ENCODE data around the gene TMC2. TPM values are rescaled to one million over a fixed set of nuclear protein-coding genes. Genes with fewer than 3 reads are reported as not detected.

TMC2 gene
- total and polyA plus RNA-seq, 2 of the 4 experiments (the other 2 are of a cell fraction): not detected

DNA sequence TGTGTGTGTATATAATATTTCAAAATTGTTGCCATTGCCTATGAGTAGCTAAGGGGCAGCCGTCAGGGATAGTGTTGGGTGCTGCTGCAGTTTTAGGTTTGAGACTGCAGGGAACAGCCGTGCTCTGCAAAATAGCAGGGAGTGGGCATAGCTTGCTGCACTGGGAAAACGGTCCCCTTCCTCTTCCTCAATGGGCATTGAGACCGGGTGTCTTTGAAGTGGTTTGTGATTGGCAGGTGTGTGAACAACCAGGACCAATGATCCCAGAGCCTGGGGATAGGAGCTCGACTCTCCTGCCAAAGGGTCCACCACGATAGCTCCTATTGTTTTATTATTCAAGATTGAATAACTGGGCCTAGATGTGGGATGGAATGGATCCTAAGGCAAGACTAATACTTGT, 151.1 kb downstream of the TMC2 start:
- H3K36me3 ChIP-seq (ENCODE audit: control insufficient read depth, insufficient read depth, low read length): no peaks in the 10 kb centered on the region
- no peaks in the 10 kb centered on the region for H3K79me1 ChIP-seq (ENCODE audit: low read depth in 1 of 2, low read length in 2 of 2)
- H2BK5ac ChIP-seq (ENCODE audit: low read depth, low read length, poor library complexity, severe bottlenecking): no peak overlapping the region
- no peak overlapping the region for H3K18ac ChIP-seq (ENCODE audit: low read depth, low read length)
- intact Hi-C loops (cut with micrococcal nuclease) (no loop called here), dilution Hi-C loops (cut with HindIII; ENCODE audit: low sequenced_read_pairs, unreplicated experiment) (no loop called here), in situ Hi-C loops (cut with MboI; ENCODE audit: low sequenced_read_pairs) (no loop called here)
- POLR2A ChIA-PET (ENCODE audit: unreplicated experiment): no interaction called here
- no peaks in the 10 kb centered on the region for H3K4me1 ChIP-seq (ENCODE audit: control insufficient read depth, insufficient read depth, low read length)
- no peaks in the 10 kb centered on the region for H3K9me3 ChIP-seq (ENCODE audit: control insufficient read depth, insufficient read depth, low read length)
- no peak overlapping the region for H3K4me2 ChIP-seq (ENCODE audit: low read depth, low read length)
- H3K9ac ChIP-seq (ENCODE audit: low read depth, low read length): no peak overlapping the region
- no peak overlapping the region for H4K91ac ChIP-seq (ENCODE audit: insufficient read depth, low read depth, low read length)
- WGBS, 2 experiments (ENCODE audit: extremely low coverage in 2 of 2, insufficient read length in 1 of 2): 63% methylated on average over 2 of the region's 6 CpGs; no CpG with 5 or more reads in 1 of the 2 experiments
- H2AK5ac ChIP-seq (ENCODE audit: low read depth, low read length): no peak overlapping the region
- no peak overlapping the region for H3K4me3 ChIP-seq (ENCODE audit: insufficient read depth, low read depth, low read length)
- no peak overlapping the region for H4K8ac ChIP-seq (ENCODE audit: low read depth in 2 of 2, low read length in 2 of 2)
- H3K56ac ChIP-seq (ENCODE audit: extremely low read depth, insufficient read depth, low read length): no peak overlapping the region
- no TSS peak for BruUV-seq (replicated peaks)
- H2BK120ac ChIP-seq (ENCODE audit: low read depth, low read length): no peak overlapping the region
- H4K20me1 ChIP-seq (ENCODE audit: insufficient read depth, low read length): no peaks in the 10 kb centered on the region
- no peak overlapping the region for H2AK9ac ChIP-seq (replicated peaks; ENCODE audit: low read depth, low read length, poor library complexity)
- no peak for TF ChIP-seq RFX5 (IDR thresholded peaks at IDR 0.05; ENCODE audit: low read depth, low read length)
- no peak for TF ChIP-seq BHLHE40 (IDR thresholded peaks at IDR 0.05; ENCODE audit: low read depth, low read length)
- no peak for TF ChIP-seq CEBPB (IDR thresholded peaks at IDR 0.05; ENCODE audit: low read depth, low read length)
- no peak for TF ChIP-seq NFE2L2 (IDR thresholded peaks at IDR 0.05; ENCODE audit: low read depth, low read length)
- H3K14ac ChIP-seq (replicated peaks; ENCODE audit: low read depth, low read length): no peak overlapping the region
- no peaks in the 10 kb centered on the region; the same call in 1 of the 2 replicates for H3K9me1 ChIP-seq (ENCODE audit: insufficient read depth, low read length)
- no peak overlapping the region for H4K5ac ChIP-seq (ENCODE audit: low read depth, low read length)
- peaks cover 39% of the 10 kb centered on the region for H3K27me3 ChIP-seq (ENCODE audit: control insufficient read depth, insufficient read depth, low read length)
- no peak overlapping the region for H3K4ac ChIP-seq (ENCODE audit: low read depth, low read length)
- H3K27ac ChIP-seq (ENCODE audit: insufficient read depth, low read length): no peak overlapping the region
- no peak overlapping the region for H2BK15ac ChIP-seq (ENCODE audit: low read depth, low read length)
- CTCF ChIA-PET: interaction anchor here (0.7 to 1.2 kb wide), 2 partner anchors 15 to 158 kb away, joined by 3 to 4 read pairs; no protein-coding TSS in a partner anchor
- no peak overlapping the region for H3K23ac ChIP-seq (ENCODE audit: low read depth, low read length)
- no peak overlapping the region for H2BK20ac ChIP-seq (ENCODE audit: low read depth, low read length)
- DNase-seq: no peak
- H2AFZ ChIP-seq (replicated peaks; ENCODE audit: low read length, poor library complexity): no peak overlapping the region
- no peak for ATAC-seq (ENCODE audit: low read depth)
